ENCODE measurements around the gene PPIL1. TPM values are rescaled to one million over a fixed set of nuclear protein-coding genes. Genes with fewer than 3 reads are reported as not detected.

PPIL1 gene
- total and polyA plus RNA-seq, 2 of the 8 experiments (the other 6 are each of a cell fraction or from before 2014, with no cell fraction given) = 83.7 to 86.5 TPM

DNA sequence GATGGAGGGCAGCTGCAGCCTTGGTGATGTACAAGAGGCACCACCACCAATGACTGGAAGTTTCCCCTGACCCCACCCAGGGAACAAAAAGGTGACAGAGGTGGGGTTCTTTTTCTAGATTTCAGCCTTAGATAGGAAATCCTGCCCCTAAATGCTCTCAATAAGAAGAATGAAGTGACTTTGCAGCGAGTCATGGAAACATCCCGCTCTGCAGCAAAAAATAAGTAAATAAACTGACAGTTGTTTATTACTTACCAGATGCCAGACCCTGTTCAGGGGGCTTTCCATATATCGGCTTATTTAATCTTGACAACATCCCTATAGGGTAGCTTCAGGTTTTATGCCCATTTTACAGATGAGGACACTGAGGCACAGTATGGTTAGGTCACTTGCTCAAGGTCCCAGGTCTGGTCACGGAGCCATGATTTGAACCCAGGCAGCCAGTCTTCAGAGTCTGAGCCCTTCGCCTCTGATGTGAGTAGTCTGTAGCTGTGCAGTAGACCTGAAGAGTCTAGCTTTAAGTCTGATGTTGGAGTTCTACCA, 30.3 kb upstream of the PPIL1 start:
- POLR2A ChIA-PET (ENCODE audit: partially characterized antibody) = no interaction called here
- no peak overlapping the region for H3K56ac ChIP-seq (replicated peaks; ENCODE audit: insufficient read length, low read depth, low read length)
- H3K4ac ChIP-seq (replicated peaks; ENCODE audit: insufficient read length, low read depth, low read length) = no peak overlapping the region
- H3K14ac ChIP-seq (ENCODE audit: insufficient read length) = no peak overlapping the region
- no peak overlapping the region for H2AFZ ChIP-seq (ENCODE audit: low read length)
- H3K4me3 ChIP-seq (ENCODE audit: extremely low read depth in 1 of 4, insufficient read depth in 2 of 4, low read depth in 3 of 4, low read length in 4 of 4) = no peak overlapping the region
- H2BK120ac ChIP-seq (replicated peaks; ENCODE audit: low read depth, low read length) = no peak overlapping the region
- H3K4me2 ChIP-seq (ENCODE audit: insufficient read depth in 1 of 2, low read depth in 2 of 2, low read length in 2 of 2) = no peak overlapping the region
- H2BK15ac ChIP-seq (ENCODE audit: low read length) = no peak overlapping the region
- H2BK20ac ChIP-seq (ENCODE audit: low read length) = no peak overlapping the region
- H3K27ac ChIP-seq (ENCODE audit: low read depth, low read length) = no peak overlapping the region
- H3K18ac ChIP-seq (ENCODE audit: extremely low read depth, low read length) = no peak overlapping the region
- DNase-seq (ENCODE audit: low read depth in 1 of 2, low spot score in 2 of 2) (no peak), FAIRE-seq (no peak)
- H3K79me2 ChIP-seq (ENCODE audit: control insufficient read depth in 1 of 2, insufficient read depth in 2 of 2, low read length in 2 of 2) = no peaks in the 10 kb centered on the region
- H2BK5ac ChIP-seq (ENCODE audit: low read depth, low read length) = no peak overlapping the region
- peaks cover 0 to 6% (median 2%) of the 10 kb centered on the region in 4 experiments; a peak in 3 of 8 replicates for H3K36me3 ChIP-seq (ENCODE audit: control insufficient read depth in 2 of 4, insufficient read depth in 4 of 4, low read length in 3 of 4)
- no peaks in the 10 kb centered on the region for H3K27me3 ChIP-seq (replicated peaks in 1 of 4; ENCODE audit: control insufficient read depth in 3 of 4, extremely low read depth in 1 of 4, insufficient read depth in 3 of 4, low read length in 3 of 4)
- TF ChIP-seq FOSL1 (IDR thresholded peaks at IDR 0.05; ENCODE audit: insufficient read depth, low read depth, low read length) (no peak), BACH1 (IDR thresholded peaks at IDR 0.05; ENCODE audit: low read length) (no peak), CHD1 (IDR thresholded peaks at IDR 0.05; ENCODE audit: low read depth, low read length) (no peak), KDM5A (IDR thresholded peaks at IDR 0.05; ENCODE audit: low read length) (no peak)
- H3K23ac ChIP-seq (ENCODE audit: insufficient read length) = no peak overlapping the region
- no peak overlapping the region for H4K8ac ChIP-seq (ENCODE audit: extremely low read depth, insufficient read depth, low read length)
- no peaks in the 10 kb centered on the region for H4K20me1 ChIP-seq (replicated peaks in 1 of 2; ENCODE audit: control insufficient read depth in 1 of 2, insufficient read depth in 2 of 2, low read length in 2 of 2)
- no peak overlapping the region for H3K9ac ChIP-seq (replicated peaks in 1 of 4; ENCODE audit: extremely low read depth in 1 of 4, low read depth in 3 of 4, low read length in 3 of 4)
- WGBS, 2 experiments (ENCODE audit: extremely low coverage in 1 of 2, insufficient coverage in 1 of 2, insufficient read length in 1 of 2, insufficient replicate concordance in 2 of 2, low coverage in 1 of 2, low lambda C conversion rate in 2 of 2, missing lambda C conversion rate in 1 of 2) = 95% methylated on average over 5 of the region's 5 CpGs; no CpG with 5 or more reads in 1 of the 2 experiments
- H3K4me1 ChIP-seq (replicated peaks in 1 of 4; ENCODE audit: control insufficient read depth in 3 of 4, insufficient read depth in 4 of 4, low read length in 3 of 4) = no peaks in the 10 kb centered on the region
- no peak overlapping the region for H2AK5ac ChIP-seq (ENCODE audit: low read depth, low read length)
- H4K91ac ChIP-seq (replicated peaks; ENCODE audit: insufficient read length, low read length) = no peak overlapping the region
- H3K79me1 ChIP-seq (ENCODE audit: low read depth, low read length) = no peaks in the 10 kb centered on the region
- no peaks in the 10 kb centered on the region for H3K9me3 ChIP-seq (ENCODE audit: insufficient read depth in 2 of 2, low read depth in 1 of 2, low read length in 1 of 2)
- no peak overlapping the region for H2BK12ac ChIP-seq (ENCODE audit: low read depth, low read length)
- H3K23me2 ChIP-seq (ENCODE audit: low read depth, low read length) = no peaks in the 10 kb centered on the region
- CTCF ChIA-PET (ENCODE audit: partially characterized antibody) = interaction anchor here (0.8 to 6.0 kb wide), 5 partner anchors 10 to 113 kb away, joined by 3 to 50 read pairs (median 3); partner anchors contain the start of gene C6orf89
- H4K5ac ChIP-seq (ENCODE audit: insufficient read length, low read depth, low read length) = no peak overlapping the region
